H1 (cell line): ENCODE measurements around the gene ZBTB16. TPM values are rescaled to one million over a fixed set of nuclear protein-coding genes. Genes with fewer than 3 reads are reported as not detected.

Experiments
- CTCF ChIA-PET: fragments of 300-600 bp; sonication (Branson Sonifier 250); formaldehyde crosslinking; loops from one replicate; lab custom pipeline; 2021; ENCODE audit not compliant: partially characterized antibody; lab: Charles Lee
- POLR2A ChIA-PET: fragments of 300-600 bp; sonication (Branson Sonifier 250); formaldehyde crosslinking; loops from one replicate; lab custom pipeline; 2021; ENCODE audit warnings: inconsistent platforms; ENCODE audit not compliant: partially characterized antibody; lab: Charles Lee
- DNase-seq, 2 experiments: peaks; one replicate each; pipeline versions ENCODE4 v3.0.0 to v3.0.0-alpha.2; 2010 to 2022; ENCODE audit warnings: low spot score in 2 of 2, low read depth in 1 of 2, mixed read lengths in 1 of 2
- FAIRE-seq: peaks from 2 replicates; lab custom pipeline; 2011; peaks lifted over from hg19 to GRCh38; lab: Jason Lieb, UNC
- H2AFZ ChIP-seq: 2 replicates; pipeline ENCODE4 v1.8.1; 2012; ENCODE audit warnings: low read length, inconsistent platforms
- H2AK5ac ChIP-seq: 2 replicates; pipeline ENCODE4 v1.6.1; 2013; ENCODE audit warnings: low read depth, low read length
- H2BK120ac ChIP-seq: replicated peaks from 2 replicates; pipeline ENCODE3; 2013; ENCODE audit warnings: low read depth, low read length, inconsistent platforms
- H2BK12ac ChIP-seq: 2 replicates; pipeline ENCODE4 v1.6.1; 2013; ENCODE audit warnings: low read depth, low read length
- H2BK15ac ChIP-seq: 2 replicates; pipeline ENCODE4 v1.6.1; 2013; ENCODE audit warnings: low read length
- H2BK20ac ChIP-seq: 2 replicates; pipeline ENCODE4 v1.6.1; 2013; ENCODE audit warnings: low read length
- H2BK5ac ChIP-seq: 2 replicates; pipeline ENCODE4 v1.6.1; 2013; ENCODE audit warnings: low read depth, low read length
- H3K14ac ChIP-seq: 2 replicates; pipeline ENCODE4 v1.6.1; 2013; ENCODE audit warnings: inconsistent platforms; ENCODE audit not compliant: insufficient read length
- H3K18ac ChIP-seq: 2 replicates; pipeline ENCODE4 v1.6.1; 2013; ENCODE audit warnings: low read length; ENCODE audit errors: extremely low read depth
- H3K23ac ChIP-seq: 2 replicates; pipeline ENCODE4 v1.6.1; 2013; ENCODE audit warnings: inconsistent platforms; ENCODE audit not compliant: insufficient read length
- H3K23me2 ChIP-seq: 2 replicates; pipeline ENCODE4 v1.6.1; 2013; ENCODE audit warnings: low read depth, low read length
- H3K27ac ChIP-seq: 2 replicates; pipeline ENCODE4 v1.6.1; 2011; ENCODE audit warnings: low read depth, low read length, inconsistent platforms
- H3K27me3 ChIP-seq, 4 experiments: replicated peaks in 1 of 4; 1 replicate in 1 of 4; 2 replicates in 3 of 4; pipeline versions ENCODE4 v1.6.1 to v1.8.1; 2011 to 2013; ENCODE audit warnings: low read length in 3 of 4, mild to moderate bottlenecking in 3 of 4, inconsistent platforms in 2 of 4, mixed read lengths in 2 of 4, moderate library complexity in 1 of 4; ENCODE audit not compliant: control insufficient read depth in 3 of 4, insufficient read depth in 3 of 4; ENCODE audit errors: extremely low read depth in 1 of 4
- H3K36me3 ChIP-seq, 4 experiments: 2 replicates each; pipeline versions ENCODE4 v1.6.1 to v1.8.1; 2011 to 2013; ENCODE audit warnings: mild to moderate bottlenecking in 4 of 4, low read length in 3 of 4, moderate library complexity in 2 of 4, control low read depth in 1 of 4, inconsistent platforms in 1 of 4; ENCODE audit not compliant: insufficient read depth in 4 of 4, control insufficient read depth in 2 of 4
- H3K4ac ChIP-seq: replicated peaks from 2 replicates; pipeline ENCODE3; 2013; ENCODE audit warnings: low read length, low read depth, mixed read lengths, inconsistent platforms; ENCODE audit not compliant: insufficient read length
- H3K4me1 ChIP-seq, 4 experiments: replicated peaks in 1 of 4; 1 replicate in 1 of 4; 2 replicates in 3 of 4; pipeline versions ENCODE4 v1.6.1 to v1.8.1; 2011 to 2013; ENCODE audit warnings: low read length in 3 of 4, inconsistent platforms in 2 of 4, mixed read lengths in 1 of 4; ENCODE audit not compliant: insufficient read depth in 4 of 4, control insufficient read depth in 3 of 4
- H3K4me2 ChIP-seq, 2 experiments: 2 replicates each; pipeline versions ENCODE4 v1.6.1 to v1.8.1; 2011 to 2013; ENCODE audit warnings: low read depth in 2 of 2, low read length in 2 of 2, control low read depth in 1 of 2, inconsistent platforms in 1 of 2, mild to moderate bottlenecking in 1 of 2; ENCODE audit not compliant: insufficient read depth in 1 of 2
- H3K4me3 ChIP-seq, 4 experiments: fragments of 200-600, 300-600 bp in 1 of 4; sonication (generic), shearing (Covaris generic), sonication (Bioruptor Twin) in 1 of 4; 2 replicates each; pipeline versions ENCODE4 v1.5.1 to v1.8.1; 2011 to 2016; ENCODE audit warnings: low read length in 4 of 4, low read depth in 3 of 4, control low read depth in 2 of 4, inconsistent platforms in 2 of 4, mild to moderate bottlenecking in 2 of 4, mixed read lengths in 1 of 4, moderate library complexity in 1 of 4; ENCODE audit not compliant: insufficient read depth in 2 of 4; ENCODE audit errors: extremely low read depth in 1 of 4
- H3K56ac ChIP-seq: replicated peaks from 2 replicates; pipeline ENCODE3; 2013; ENCODE audit warnings: low read depth, mild to moderate bottlenecking, mixed read lengths, low read length, inconsistent platforms; ENCODE audit not compliant: insufficient read length
- H3K79me1 ChIP-seq: 2 replicates; pipeline ENCODE4 v1.6.1; 2013; ENCODE audit warnings: low read depth, low read length, control low read depth
- H3K79me2 ChIP-seq, 2 experiments: 2 replicates each; pipeline versions ENCODE4 v1.6.1 to v1.8.1; 2012 to 2013; ENCODE audit warnings: low read length in 2 of 2, mild to moderate bottlenecking in 2 of 2, inconsistent platforms in 1 of 2; ENCODE audit not compliant: insufficient read depth in 2 of 2, control insufficient read depth in 1 of 2
- H3K9ac ChIP-seq, 4 experiments: replicated peaks in 1 of 4; 1 replicate in 1 of 4; 2 replicates in 3 of 4; pipeline versions ENCODE4 v1.6.1 to v1.8.1; 2011 to 2013; ENCODE audit warnings: low read depth in 3 of 4, low read length in 3 of 4, control low read depth in 2 of 4, mild to moderate bottlenecking in 2 of 4, moderate library complexity in 2 of 4, inconsistent platforms in 1 of 4; ENCODE audit errors: extremely low read depth in 1 of 4
- H3K9me3 ChIP-seq, 2 experiments: 2 replicates each; pipeline versions ENCODE4 v1.6.1 to v1.8.1; 2012 to 2013; ENCODE audit warnings: mild to moderate bottlenecking in 2 of 2, moderate library complexity in 2 of 2, control low read depth in 1 of 2, inconsistent platforms in 1 of 2, low read depth in 1 of 2, low read length in 1 of 2, mixed read lengths in 1 of 2; ENCODE audit not compliant: insufficient read depth in 2 of 2
- H4K20me1 ChIP-seq, 2 experiments: replicated peaks in 1 of 2; 2 replicates each; pipeline versions ENCODE3 to v1.8.1; 2011 to 2013; ENCODE audit warnings: inconsistent platforms in 2 of 2, low read length in 2 of 2, mild to moderate bottlenecking in 1 of 2; ENCODE audit not compliant: insufficient read depth in 2 of 2, control insufficient read depth in 1 of 2
- H4K5ac ChIP-seq: 2 replicates; pipeline ENCODE4 v1.6.1; 2013; ENCODE audit warnings: low read length, low read depth, mixed read lengths, inconsistent platforms; ENCODE audit not compliant: insufficient read length
- H4K8ac ChIP-seq: 2 replicates; pipeline ENCODE4 v1.8.0; 2013; ENCODE audit warnings: mild to moderate bottlenecking, moderate library complexity, low read length, inconsistent platforms; ENCODE audit not compliant: insufficient read depth; ENCODE audit errors: extremely low read depth
- H4K91ac ChIP-seq: replicated peaks from 2 replicates; pipeline ENCODE3; 2013; ENCODE audit warnings: low read length, mixed read lengths, inconsistent platforms; ENCODE audit not compliant: insufficient read length
- BCL11A ChIP-seq, 2 experiments: IDR thresholded peaks; one replicate each; pipeline ENCODE4 v1.6.1; 2011; ENCODE audit warnings: low read depth in 2 of 2, low read length in 2 of 2, mild to moderate bottlenecking in 2 of 2
- CEBPB ChIP-seq: IDR thresholded peaks from 2 replicates; pipeline ENCODE4 v1.6.1; 2012; ENCODE audit warnings: low read depth, low read length
- CREB1 ChIP-seq: IDR thresholded peaks from 2 replicates; pipeline ENCODE4 v1.6.1; 2012; ENCODE audit warnings: inconsistent platforms
- EP300 ChIP-seq, 2 experiments: IDR thresholded peaks; 1 replicate in 1 of 2; 2 replicates in 1 of 2; pipeline ENCODE4 v1.6.1; 2011 to 2012; ENCODE audit warnings: low read depth in 2 of 2, low read length in 2 of 2, mild to moderate bottlenecking in 2 of 2, borderline replicate concordance in 1 of 2, inconsistent platforms in 1 of 2, moderate library complexity in 1 of 2
- MAFK ChIP-seq: IDR thresholded peaks from 2 replicates; pipeline ENCODE4 v1.6.1; 2012; ENCODE audit warnings: low read depth, mild to moderate bottlenecking, improper control_type of control experiment, low read length
- RXRA ChIP-seq: IDR thresholded peaks from 2 replicates; pipeline ENCODE4 v1.6.1; 2011; ENCODE audit warnings: low read depth, mild to moderate bottlenecking, low read length, moderate library complexity; ENCODE audit not compliant: insufficient read depth
- SIRT6 ChIP-seq: IDR thresholded peaks from one replicate; pipeline ENCODE4 v1.7.1; 2012; ENCODE audit warnings: low read length, inconsistent platforms
- SP4 ChIP-seq: IDR thresholded peaks from 2 replicates; pipeline ENCODE4 v1.6.1; 2012; ENCODE audit warnings: low read length, inconsistent platforms
- TCF12 ChIP-seq: IDR thresholded peaks from 2 replicates; pipeline ENCODE4 v1.6.1; 2011; ENCODE audit warnings: low read depth, mild to moderate bottlenecking, low read length
- TEAD4 ChIP-seq: IDR thresholded peaks from 2 replicates; pipeline ENCODE4 v1.6.1; 2012; ENCODE audit warnings: low read depth, low read length, inconsistent platforms, mixed read lengths
- WGBS, 2 experiments: shearing (Covaris generic) in 1 of 2; methylation state at CpG; one replicate each; pipeline versions ENCODE4 v1.1.6 to v1.1.7; 2013 to 2015; ENCODE audit warnings: low lambda C conversion rate in 2 of 2, mixed read lengths in 2 of 2, inconsistent platforms in 1 of 2, low coverage in 1 of 2, missing lambda C conversion rate in 1 of 2; ENCODE audit not compliant: insufficient replicate concordance in 2 of 2, insufficient coverage in 1 of 2, insufficient read length in 1 of 2; ENCODE audit errors: extremely low coverage in 1 of 2, missing lambda C conversion rate in 1 of 2; 5-methylcytosine and 5-hydroxymethylcytosine counted together
- polyA plus RNA-seq, 7 experiments: library from polyadenylated mRNA; depleted of rRNA in 3 of 7; stranded (reverse) in 5 of 7; unstranded in 2 of 7; fragments of >200 nt in 5 of 7; fragments of 200-250 nt in 2 of 7; gene quantifications; 1 replicate in 5 of 7; 2 replicates in 1 of 7; 4 replicates in 1 of 7; pipeline versions ENCODE4 v1.2.1 to v1.2.3, GENCODE V29; 2011 to 2013; ENCODE audit warnings: missing spikeins in 2 of 7, mixed read lengths in 2 of 7
- total RNA-seq: library from RNA; stranded (reverse); fragmentation: NEBNext Ultra II Directional; extraction: Animal tissue kit (Norgen Biotek cat#: 25700); gene quantifications from 2 replicates; pipeline ENCODE4 v1.2.1, GENCODE V29; 2021
- TF ChIP-seq, protein P1 (sequence below): IDR thresholded peaks from 2 replicates; pipeline ENCODE4 v1.6.1; 2012; ENCODE audit warnings: low read length, inconsistent platforms

The ZBTB16 gene
- total and polyA plus RNA-seq, 2 of the 8 experiments (the other 6 are each of a cell fraction or from before 2014, with no cell fraction given) = 0.12 to 0.61 TPM

DNA sequence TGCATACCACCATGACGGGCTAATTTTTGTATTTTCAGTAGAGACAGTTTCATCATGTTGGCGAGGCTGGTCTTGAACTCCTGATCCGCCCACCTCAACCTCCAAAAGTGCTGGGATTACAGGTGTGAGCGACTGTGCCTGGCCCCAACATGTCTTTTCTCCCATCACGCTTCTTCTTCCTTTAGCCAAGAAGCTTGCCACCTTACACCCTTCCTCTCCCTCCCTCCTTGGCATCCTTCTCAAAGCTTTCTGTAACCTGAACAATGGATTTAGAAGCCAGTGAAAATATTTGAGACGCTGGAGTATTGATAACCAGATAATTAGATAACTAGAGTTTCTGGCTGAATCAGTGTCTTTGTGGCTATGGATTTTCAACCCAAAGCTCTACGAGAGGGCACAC lies 225.4 kb downstream of the ZBTB16 start:
- Histone ChIP-seq H4K91ac (no peak overlapping the region), H2BK15ac (no peak overlapping the region), H3K36me3 (no peaks in the 10 kb centered on the region), H4K5ac (no peak overlapping the region), H3K23me2 (no peaks in the 10 kb centered on the region), H2AK5ac (no peak overlapping the region), H3K4me3 (no peak overlapping the region), H3K56ac (no peak overlapping the region), H3K79me1 (no peaks in the 10 kb centered on the region), H4K8ac (no peak overlapping the region), H3K27me3 (no peaks in the 10 kb centered on the region), H3K18ac (no peak overlapping the region), H3K14ac (no peak overlapping the region), H3K9ac (no peak overlapping the region), H4K20me1 (no peaks in the 10 kb centered on the region), H2BK20ac (no peak overlapping the region), H2BK5ac (no peak overlapping the region), H3K4me2 (no peak overlapping the region), H3K79me2 (no peaks in the 10 kb centered on the region), H2BK12ac (no peak overlapping the region), H2BK120ac (no peak overlapping the region), H3K27ac (no peak overlapping the region), H3K4ac (no peak overlapping the region), H3K23ac (no peak overlapping the region), H3K4me1 (peaks cover 0 to 4% (median 0%) of the 10 kb centered on the region in 4 experiments; a peak in 2 of 7 replicates), H2AFZ (no peak overlapping the region), H3K9me3 (no peaks in the 10 kb centered on the region)
- FAIRE-seq = no peak
- ChIA-PET CTCF (no interaction called here), POLR2A (no interaction called here)
- TF ChIP-seq RXRA (no peak), TEAD4 (no peak), BCL11A (IDR thresholded peaks at IDR 0.05; ENCODE audit: low read depth in 2 of 2, low read length in 2 of 2) (no peak), TCF12 (no peak), SP4 (no peak), CEBPB (no peak), MAFK (no peak), SIRT6 (no peak), EP300 (IDR thresholded peaks at IDR 0.05; ENCODE audit: borderline replicate concordance in 1 of 2, low read depth in 2 of 2, low read length in 2 of 2) (no peak), CREB1 (no peak)
- TF ChIP-seq, protein P1, sequence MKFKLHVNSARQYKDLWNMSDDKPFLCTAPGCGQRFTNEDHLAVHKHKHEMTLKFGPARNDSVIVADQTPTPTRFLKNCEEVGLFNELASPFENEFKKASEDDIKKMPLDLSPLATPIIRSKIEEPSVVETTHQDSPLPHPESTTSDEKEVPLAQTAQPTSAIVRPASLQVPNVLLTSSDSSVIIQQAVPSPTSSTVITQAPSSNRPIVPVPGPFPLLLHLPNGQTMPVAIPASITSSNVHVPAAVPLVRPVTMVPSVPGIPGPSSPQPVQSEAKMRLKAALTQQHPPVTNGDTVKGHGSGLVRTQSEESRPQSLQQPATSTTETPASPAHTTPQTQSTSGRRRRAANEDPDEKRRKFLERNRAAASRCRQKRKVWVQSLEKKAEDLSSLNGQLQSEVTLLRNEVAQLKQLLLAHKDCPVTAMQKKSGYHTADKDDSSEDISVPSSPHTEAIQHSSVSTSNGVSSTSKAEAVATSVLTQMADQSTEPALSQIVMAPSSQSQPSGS = no peak
- DNase-seq = peak in 1 of 2 experiments; percentile 32
- 88% methylated on average over 7 of the region's 7 CpGs; no CpG with 5 or more reads in 1 of the 2 experiments for WGBS, 2 experiments
